HL-60 (cell line): ENCODE measurements around the gene PLCD1.

Experiments
- GABPA ChIP-seq: IDR thresholded peaks from 2 replicates; pipeline ENCODE4 v1.6.1; 2012; ENCODE audit warnings: low read depth
- REST ChIP-seq: IDR thresholded peaks from 2 replicates; pipeline ENCODE4 v1.6.1; 2012; ENCODE audit warnings: low read depth; ENCODE audit not compliant: insufficient replicate concordance
- TF ChIP-seq, protein P1 (sequence below): IDR thresholded peaks from one replicate; pipeline ENCODE4 v1.5.1; 2011; ENCODE audit warnings: low read length, control low read depth, inconsistent platforms; ENCODE audit not compliant: insufficient read depth

- TF ChIP-seq, protein P1, sequence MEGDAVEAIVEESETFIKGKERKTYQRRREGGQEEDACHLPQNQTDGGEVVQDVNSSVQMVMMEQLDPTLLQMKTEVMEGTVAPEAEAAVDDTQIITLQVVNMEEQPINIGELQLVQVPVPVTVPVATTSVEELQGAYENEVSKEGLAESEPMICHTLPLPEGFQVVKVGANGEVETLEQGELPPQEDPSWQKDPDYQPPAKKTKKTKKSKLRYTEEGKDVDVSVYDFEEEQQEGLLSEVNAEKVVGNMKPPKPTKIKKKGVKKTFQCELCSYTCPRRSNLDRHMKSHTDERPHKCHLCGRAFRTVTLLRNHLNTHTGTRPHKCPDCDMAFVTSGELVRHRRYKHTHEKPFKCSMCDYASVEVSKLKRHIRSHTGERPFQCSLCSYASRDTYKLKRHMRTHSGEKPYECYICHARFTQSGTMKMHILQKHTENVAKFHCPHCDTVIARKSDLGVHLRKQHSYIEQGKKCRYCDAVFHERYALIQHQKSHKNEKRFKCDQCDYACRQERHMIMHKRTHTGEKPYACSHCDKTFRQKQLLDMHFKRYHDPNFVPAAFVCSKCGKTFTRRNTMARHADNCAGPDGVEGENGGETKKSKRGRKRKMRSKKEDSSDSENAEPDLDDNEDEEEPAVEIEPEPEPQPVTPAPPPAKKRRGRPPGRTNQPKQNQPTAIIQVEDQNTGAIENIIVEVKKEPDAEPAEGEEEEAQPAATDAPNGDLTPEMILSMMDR = no peak
- TF ChIP-seq REST = no peak
- no peak for TF ChIP-seq GABPA
Observed at GRCh38 chr3:37984596-37984995, 44.8 kb downstream of the PLCD1 start.
